ENCODE results near the gene C1RL. TPM values are rescaled to one million over a fixed set of nuclear protein-coding genes. Genes with fewer than 3 reads are reported as not detected.
A peak's percentile ranks its signal among the peaks of the same experiment; 100 is the strongest.

C1RL gene
- polyA plus RNA-seq, 1 experiment, result 45.3 TPM

DNA sequence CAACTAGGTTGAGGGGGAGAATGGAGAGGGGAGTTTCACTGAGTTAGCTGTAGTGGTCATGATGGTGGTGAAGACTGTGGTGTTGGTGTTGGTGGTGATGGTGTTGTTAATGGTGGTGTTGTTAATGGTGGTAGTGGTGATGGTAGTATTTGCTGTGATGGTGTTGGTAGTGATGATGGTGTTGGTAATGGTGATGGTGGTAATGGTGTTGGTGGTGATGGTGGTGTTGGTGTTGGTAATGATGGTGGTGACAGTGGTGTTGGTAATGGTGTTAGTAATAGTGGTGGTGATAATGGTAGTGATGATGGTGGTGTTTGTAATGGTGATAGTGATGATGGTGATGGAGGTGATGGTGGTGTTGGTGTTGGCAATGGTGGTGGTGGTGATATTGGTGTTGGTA is 25.9 kb downstream of the C1RL start:
- POLR2A ChIA-PET, result interaction anchor here (0.6 kb wide), 1 partner anchor 16 kb away, joined by 4 read pairs; no protein-coding TSS in a partner anchor
- Histone ChIP-seq H3K9me3 (ENCODE audit: control insufficient read depth, insufficient read depth, low read length) (peaks cover 7% of the 10 kb centered on the region), H3K4me3 (ENCODE audit: low read depth, low read length) (no peak overlapping the region), H3K27me3 (ENCODE audit: control insufficient read depth, insufficient read depth, low read length) (no peaks in the 10 kb centered on the region), H3K27ac (ENCODE audit: low read depth, low read length) (no peak overlapping the region)
- CTCF ChIA-PET, result interaction anchor here (0.9 kb wide), 1 partner anchor 22 kb away, joined by 4 read pairs; the partner anchor contains the start of gene C1S
- TF ChIP-seq, protein P1, sequence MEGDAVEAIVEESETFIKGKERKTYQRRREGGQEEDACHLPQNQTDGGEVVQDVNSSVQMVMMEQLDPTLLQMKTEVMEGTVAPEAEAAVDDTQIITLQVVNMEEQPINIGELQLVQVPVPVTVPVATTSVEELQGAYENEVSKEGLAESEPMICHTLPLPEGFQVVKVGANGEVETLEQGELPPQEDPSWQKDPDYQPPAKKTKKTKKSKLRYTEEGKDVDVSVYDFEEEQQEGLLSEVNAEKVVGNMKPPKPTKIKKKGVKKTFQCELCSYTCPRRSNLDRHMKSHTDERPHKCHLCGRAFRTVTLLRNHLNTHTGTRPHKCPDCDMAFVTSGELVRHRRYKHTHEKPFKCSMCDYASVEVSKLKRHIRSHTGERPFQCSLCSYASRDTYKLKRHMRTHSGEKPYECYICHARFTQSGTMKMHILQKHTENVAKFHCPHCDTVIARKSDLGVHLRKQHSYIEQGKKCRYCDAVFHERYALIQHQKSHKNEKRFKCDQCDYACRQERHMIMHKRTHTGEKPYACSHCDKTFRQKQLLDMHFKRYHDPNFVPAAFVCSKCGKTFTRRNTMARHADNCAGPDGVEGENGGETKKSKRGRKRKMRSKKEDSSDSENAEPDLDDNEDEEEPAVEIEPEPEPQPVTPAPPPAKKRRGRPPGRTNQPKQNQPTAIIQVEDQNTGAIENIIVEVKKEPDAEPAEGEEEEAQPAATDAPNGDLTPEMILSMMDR (IDR thresholded peaks at IDR 0.05; ENCODE audit: low read depth, low read length), result no peak
- DNase-seq (ENCODE audit: low read depth, low spot score), result no peak

DNA sequence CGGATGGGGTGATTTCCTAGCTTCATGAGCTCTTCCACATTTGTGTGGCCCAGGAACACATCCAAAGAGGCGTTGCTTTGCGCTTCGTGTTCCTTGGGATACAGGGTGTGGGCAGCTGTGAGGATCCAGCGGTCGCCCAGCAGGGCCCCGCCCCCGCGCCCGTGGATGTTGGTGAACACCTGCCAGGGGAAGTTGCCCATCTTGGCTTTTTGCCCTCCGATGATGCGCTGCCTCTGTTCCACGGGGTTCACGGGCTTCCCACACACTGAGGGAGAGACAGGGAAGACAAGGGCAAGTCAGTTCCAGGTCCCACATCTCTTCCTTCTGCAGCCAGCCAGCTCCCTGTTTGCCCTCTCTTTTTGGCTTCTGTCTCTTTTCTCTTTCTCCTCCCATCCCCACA is 28.0 kb downstream of the C1RL start:
- ChIA-PET CTCF (interaction anchor here (0.7 kb wide), 1 partner anchor 63 kb away, joined by 6 read pairs; no protein-coding TSS in a partner anchor), POLR2A (no interaction called here)
- Histone ChIP-seq H3K27ac (ENCODE audit: low read depth, low read length) (no peak overlapping the region), H3K4me3 (ENCODE audit: low read depth, low read length) (no peak overlapping the region), H3K9me3 (ENCODE audit: control insufficient read depth, insufficient read depth, low read length) (peaks cover 7% of the 10 kb centered on the region), H3K27me3 (ENCODE audit: control insufficient read depth, insufficient read depth, low read length) (no peaks in the 10 kb centered on the region)
- no peak for DNase-seq (ENCODE audit: low read depth, low spot score)
- TF ChIP-seq, protein P1 (IDR thresholded peaks at IDR 0.05; ENCODE audit: low read depth, low read length), result no peak

DNA sequence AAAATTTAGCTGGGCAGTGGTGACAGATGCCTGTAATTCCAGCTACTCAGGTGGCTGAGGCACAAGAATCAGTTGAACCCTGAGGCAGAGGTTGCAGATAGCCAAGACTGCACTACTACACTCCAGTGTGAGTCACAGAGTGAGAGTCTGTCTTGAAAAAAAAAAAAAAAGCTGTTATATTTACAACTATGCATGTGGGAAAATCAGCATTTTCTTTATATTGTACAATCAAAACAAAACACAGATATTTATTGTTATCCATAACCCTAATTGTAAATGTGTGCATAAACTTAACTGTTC is 29.2 kb downstream of the C1RL start:
- H3K27ac ChIP-seq (ENCODE audit: low read depth, low read length), result peak overlapping the region; percentile 88
- H3K9me3 ChIP-seq (ENCODE audit: control insufficient read depth, insufficient read depth, low read length), result peaks cover 7% of the 10 kb centered on the region
- TF ChIP-seq, protein P1 (IDR thresholded peaks at IDR 0.05; ENCODE audit: low read depth, low read length), result no peak
- DNase-seq (ENCODE audit: low read depth, low spot score), result peak; percentile 23
- ChIA-PET CTCF (interaction anchor here (0.6 to 1.6 kb wide), 6 partner anchors 11 to 210 kb away, joined by 3 to 12 read pairs (median 3); partner anchors contain the start of genes C1RL and C1S), POLR2A (interaction anchor here (0.5 to 1.2 kb wide), 10 partner anchors 10 to 1614 kb away, joined by 3 to 8 read pairs (median 4); partner anchors contain the start of gene CLSTN3)
- H3K4me3 ChIP-seq (ENCODE audit: low read depth, low read length), result no peak overlapping the region
- no peaks in the 10 kb centered on the region for H3K27me3 ChIP-seq (ENCODE audit: control insufficient read depth, insufficient read depth, low read length)

DNA sequence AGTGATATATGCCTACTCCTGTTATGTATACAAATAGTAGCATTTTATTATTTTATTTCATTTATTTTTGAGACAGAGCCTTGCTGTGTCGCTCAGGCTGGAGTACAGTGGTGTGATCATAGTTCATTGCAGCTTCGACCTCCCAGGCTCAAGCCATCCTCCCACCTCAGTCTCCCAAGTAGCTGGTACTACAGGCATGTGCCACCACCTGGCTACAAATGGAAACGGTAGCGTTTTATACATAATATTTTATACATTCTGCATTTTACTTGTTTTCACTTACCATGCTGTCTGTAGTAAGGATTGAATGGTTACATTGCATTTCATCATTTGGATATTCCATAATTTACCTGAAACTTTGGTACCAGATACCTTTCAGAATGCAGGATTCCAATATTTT is 30.9 kb downstream of the C1RL start:
- TF ChIP-seq, protein P1 (IDR thresholded peaks at IDR 0.05; ENCODE audit: low read depth, low read length), result no peak
- Histone ChIP-seq H3K27me3 (ENCODE audit: control insufficient read depth, insufficient read depth, low read length) (no peaks in the 10 kb centered on the region), H3K27ac (ENCODE audit: low read depth, low read length) (no peak overlapping the region), H3K9me3 (ENCODE audit: control insufficient read depth, insufficient read depth, low read length) (peaks cover 7% of the 10 kb centered on the region), H3K4me3 (ENCODE audit: low read depth, low read length) (no peak overlapping the region)
- CTCF ChIA-PET, result no interaction called here
- POLR2A ChIA-PET, result interaction anchor here (1.3 kb wide), 1 partner anchor 13 kb away, joined by 3 read pairs; no protein-coding TSS in a partner anchor
- no peak for DNase-seq (ENCODE audit: low read depth, low spot score)

DNA sequence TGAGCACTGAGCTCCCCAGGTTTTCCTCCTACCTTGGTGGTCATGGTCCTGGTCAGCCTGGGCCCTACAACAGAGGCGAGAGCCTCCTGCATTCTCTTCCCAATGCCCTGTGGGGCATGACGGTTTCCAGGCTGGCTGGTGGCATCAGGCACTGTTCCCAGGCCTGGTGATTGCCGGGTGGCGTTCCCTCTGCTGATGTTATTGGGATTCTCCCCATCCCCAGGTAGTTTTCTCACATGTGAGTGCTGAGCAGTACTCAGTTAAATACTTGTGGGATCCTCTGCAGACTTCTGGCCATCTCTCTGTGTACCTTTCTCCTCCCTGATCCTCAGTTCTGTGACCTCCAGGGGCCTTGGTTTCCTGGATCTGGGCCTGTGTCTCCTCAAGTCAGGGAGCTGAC is 32.5 kb downstream of the C1RL start:
- ChIA-PET CTCF (interaction anchor here (0.6 to 2.2 kb wide), 5 partner anchors 8 to 1468 kb away, joined by 3 to 6 read pairs (median 4); partner anchors contain the start of genes C1R, C1RL and C1S), POLR2A (interaction anchor here (1.2 to 1.9 kb wide), 3 partner anchors 13 to 32 kb away, joined by 3 to 7 read pairs (median 7); partner anchors contain the start of gene C1S)
- Histone ChIP-seq H3K27ac (ENCODE audit: low read depth, low read length) (peak overlapping the region; percentile 57), H3K27me3 (ENCODE audit: control insufficient read depth, insufficient read depth, low read length) (no peaks in the 10 kb centered on the region), H3K4me3 (ENCODE audit: low read depth, low read length) (no peak overlapping the region), H3K9me3 (ENCODE audit: control insufficient read depth, insufficient read depth, low read length) (peaks cover 7% of the 10 kb centered on the region)
- no peak for DNase-seq (ENCODE audit: low read depth, low spot score)
- TF ChIP-seq, protein P1 (IDR thresholded peaks at IDR 0.05; ENCODE audit: low read depth, low read length), result no peak
